Testis (tissue), 2 donors: ENCODE results near the gene CRB1.

Experiments used
- POLR2A ChIP-seq: fragments of 450-650 bp; IDR thresholded peaks from one replicate; pipeline ENCODE4 v1.6.1; 2017; ENCODE audit warnings: antibody characterized with exemption, mild to moderate bottlenecking, moderate library complexity
- TF ChIP-seq, protein P1 (sequence below), 3 experiments: fragments of 450-650 bp in 2 of 3; fragments of 200-600 bp in 1 of 3; sonication (generic) in 1 of 3; IDR thresholded peaks; one replicate each; pipeline ENCODE4 v1.5.1; 2016 to 2019; ENCODE audit warnings: antibody characterized with exemption in 3 of 3, mild to moderate bottlenecking in 2 of 3, moderate library complexity in 1 of 3

GRCh38 chr1:197250616-197251015 is 17.4 kb upstream of the CRB1 start:
- TF ChIP-seq, protein P1, sequence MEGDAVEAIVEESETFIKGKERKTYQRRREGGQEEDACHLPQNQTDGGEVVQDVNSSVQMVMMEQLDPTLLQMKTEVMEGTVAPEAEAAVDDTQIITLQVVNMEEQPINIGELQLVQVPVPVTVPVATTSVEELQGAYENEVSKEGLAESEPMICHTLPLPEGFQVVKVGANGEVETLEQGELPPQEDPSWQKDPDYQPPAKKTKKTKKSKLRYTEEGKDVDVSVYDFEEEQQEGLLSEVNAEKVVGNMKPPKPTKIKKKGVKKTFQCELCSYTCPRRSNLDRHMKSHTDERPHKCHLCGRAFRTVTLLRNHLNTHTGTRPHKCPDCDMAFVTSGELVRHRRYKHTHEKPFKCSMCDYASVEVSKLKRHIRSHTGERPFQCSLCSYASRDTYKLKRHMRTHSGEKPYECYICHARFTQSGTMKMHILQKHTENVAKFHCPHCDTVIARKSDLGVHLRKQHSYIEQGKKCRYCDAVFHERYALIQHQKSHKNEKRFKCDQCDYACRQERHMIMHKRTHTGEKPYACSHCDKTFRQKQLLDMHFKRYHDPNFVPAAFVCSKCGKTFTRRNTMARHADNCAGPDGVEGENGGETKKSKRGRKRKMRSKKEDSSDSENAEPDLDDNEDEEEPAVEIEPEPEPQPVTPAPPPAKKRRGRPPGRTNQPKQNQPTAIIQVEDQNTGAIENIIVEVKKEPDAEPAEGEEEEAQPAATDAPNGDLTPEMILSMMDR (IDR thresholded peaks at IDR 0.05): no peak
- TF ChIP-seq POLR2A: no peak
